Measurements from ENCODE around the gene RARB.

DNA sequence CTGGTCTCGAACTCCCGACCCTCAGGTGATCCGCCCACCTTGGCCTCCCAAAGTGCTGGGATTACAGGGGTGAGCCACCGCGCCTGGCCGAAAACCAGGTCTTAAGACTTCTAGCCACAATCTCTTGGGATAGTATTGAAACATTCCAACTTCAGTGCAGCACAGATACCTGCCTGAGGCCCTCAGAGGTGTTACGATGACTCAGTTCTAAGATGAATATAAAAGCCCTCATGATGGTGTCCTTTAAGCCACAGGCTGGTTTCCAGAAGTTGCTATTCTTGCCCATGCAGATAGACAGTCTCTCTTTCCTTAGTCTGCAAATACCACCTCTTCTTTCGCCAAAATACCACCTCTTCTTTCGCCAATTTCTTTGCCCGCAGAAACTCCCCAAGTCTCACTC, 69.0 kb downstream of the RARB start:
- TF ChIP-seq POLR2AphosphoS5 (IDR thresholded peaks at IDR 0.05) (no peak), POLR2A (IDR thresholded peaks at IDR 0.05) (no peak)
- TF ChIP-seq, protein P1, sequence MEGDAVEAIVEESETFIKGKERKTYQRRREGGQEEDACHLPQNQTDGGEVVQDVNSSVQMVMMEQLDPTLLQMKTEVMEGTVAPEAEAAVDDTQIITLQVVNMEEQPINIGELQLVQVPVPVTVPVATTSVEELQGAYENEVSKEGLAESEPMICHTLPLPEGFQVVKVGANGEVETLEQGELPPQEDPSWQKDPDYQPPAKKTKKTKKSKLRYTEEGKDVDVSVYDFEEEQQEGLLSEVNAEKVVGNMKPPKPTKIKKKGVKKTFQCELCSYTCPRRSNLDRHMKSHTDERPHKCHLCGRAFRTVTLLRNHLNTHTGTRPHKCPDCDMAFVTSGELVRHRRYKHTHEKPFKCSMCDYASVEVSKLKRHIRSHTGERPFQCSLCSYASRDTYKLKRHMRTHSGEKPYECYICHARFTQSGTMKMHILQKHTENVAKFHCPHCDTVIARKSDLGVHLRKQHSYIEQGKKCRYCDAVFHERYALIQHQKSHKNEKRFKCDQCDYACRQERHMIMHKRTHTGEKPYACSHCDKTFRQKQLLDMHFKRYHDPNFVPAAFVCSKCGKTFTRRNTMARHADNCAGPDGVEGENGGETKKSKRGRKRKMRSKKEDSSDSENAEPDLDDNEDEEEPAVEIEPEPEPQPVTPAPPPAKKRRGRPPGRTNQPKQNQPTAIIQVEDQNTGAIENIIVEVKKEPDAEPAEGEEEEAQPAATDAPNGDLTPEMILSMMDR (IDR thresholded peaks at IDR 0.05): no peak

Data from breast epithelium (tissue), 3 donors.